AG04450 (cell line): Measurements from ENCODE around the gene TMEM120B. TPM values are rescaled to one million over a fixed set of nuclear protein-coding genes. Genes with fewer than 3 reads are reported as not detected.
A peak's percentile ranks its signal among the peaks of the same experiment; 100 is the strongest.
"Not testable (repeated sequence)": the region's sequence is repeated elsewhere in the genome, so short reads cannot be mapped to it uniquely, and the experiment has no call there.

ENCODE experiments used
- CTCF ChIA-PET: fragments of 300-600, 350-600 bp; formaldehyde crosslinking; extraction: SDS; loops from one replicate; lab custom pipeline; 2022; ENCODE audit warnings: antibody characterized with exemption, inconsistent platforms; lab: Charles Lee
- POLR2A ChIA-PET: fragments of 350-600 bp; formaldehyde crosslinking; extraction: SDS; loops from one replicate; lab custom pipeline; 2021; ENCODE audit warnings: antibody characterized with exemption, inconsistent platforms; lab: Yijun Ruan, JAX
- DNase-seq: peaks from one replicate; pipeline ENCODE4 v3.0.0-alpha.2; 2011; ENCODE audit warnings: low read depth, low spot score
- H3K27ac ChIP-seq: one replicate; pipeline ENCODE4 v1.5.1; 2012; ENCODE audit warnings: low read depth, low read length, control low read depth
- H3K27me3 ChIP-seq: one replicate; pipeline ENCODE4 v1.6.0; 2012; ENCODE audit warnings: low read length; ENCODE audit not compliant: control insufficient read depth, insufficient read depth
- H3K4me3 ChIP-seq: 2 replicates; pipeline ENCODE4 v1.5.1; 2011; ENCODE audit warnings: mild to moderate bottlenecking, low read depth, low read length, control low read depth
- H3K9me3 ChIP-seq: 2 replicates; pipeline ENCODE4 v1.5.1; 2012; ENCODE audit warnings: low read length; ENCODE audit not compliant: control insufficient read depth, insufficient read depth
- CTCF ChIP-seq: IDR thresholded peaks from 2 replicates; pipeline ENCODE4 v1.5.1; 2011; ENCODE audit warnings: low read depth, low read length, control low read depth, inconsistent platforms
- polyA plus RNA-seq: library from polyadenylated mRNA; depleted of rRNA; stranded (reverse); fragments of >200 nt; gene quantifications from 2 replicates; pipeline ENCODE4 v1.2.3, GENCODE V29; 2011

Gene TMEM120B
- polyA plus RNA-seq, 1 experiment, result 11.1 TPM

- no peak for TF ChIP-seq CTCF
- ChIA-PET CTCF (interaction anchor here (0.6 to 3.7 kb wide), 6 partner anchors 12 to 1123 kb away, joined by 3 to 20 read pairs (median 4); partner anchors contain the start of gene RHOF), POLR2A (interaction anchor here (0.7 to 1.5 kb wide), 4 partner anchors 51 to 208 kb away, joined by 3 to 6 read pairs (median 5); partner anchors contain the start of gene RHOF)
- Histone ChIP-seq H3K4me3 (peak overlapping the region; percentile 93), H3K9me3 (no peaks in the 10 kb centered on the region; the same call in 1 of the 2 replicates), H3K27me3 (no peaks in the 10 kb centered on the region), H3K27ac (no peak overlapping the region)
- no peak for DNase-seq
These were observed 1.2 kb downstream of the TMEM120B start for GRCh38 chr12:121713793-121714192.

GRCh38 chr12:121715055-121715454 is 2.5 kb downstream of the TMEM120B start:
- H3K4me3 ChIP-seq, H3K9me3 ChIP-seq, H3K27me3 ChIP-seq, DNase-seq, POLR2A ChIA-PET, H3K27ac ChIP-seq: not testable (repeated sequence)
- CTCF ChIA-PET, result interaction anchor here (0.6 to 1.9 kb wide), 3 partner anchors 33 to 80 kb away, joined by 3 to 9 read pairs (median 3); partner anchors contain the start of gene RHOF

- H3K27me3 ChIP-seq, result no peaks in the 10 kb centered on the region
- ChIA-PET CTCF (interaction anchor here (0.6 to 2.0 kb wide), 7 partner anchors 34 to 163 kb away, joined by 3 to 11 read pairs (median 3); partner anchors contain the start of gene RHOF), POLR2A (no interaction called here)
- no peak overlapping the region for H3K4me3 ChIP-seq
- H3K9me3 ChIP-seq, result no peaks in the 10 kb centered on the region; the same call in 1 of the 2 replicates
- no peak overlapping the region for H3K27ac ChIP-seq
- no peak for DNase-seq
- TF ChIP-seq CTCF, result no peak
These were observed 3.4 kb downstream of the TMEM120B start for GRCh38 chr12:121715862-121716435.

- peak overlapping the region; percentile 59 for H3K27ac ChIP-seq
- H3K27me3 ChIP-seq, result no peaks in the 10 kb centered on the region
- no peak for TF ChIP-seq CTCF
- no peak overlapping the region for H3K4me3 ChIP-seq
- ChIA-PET POLR2A (no interaction called here), CTCF (interaction anchor here (1.0 to 2.2 kb wide), 3 partner anchors 56 to 218 kb away, joined by 3 to 11 read pairs (median 7); partner anchors contain the start of gene RHOF)
- H3K9me3 ChIP-seq, result no peaks in the 10 kb centered on the region; the same call in 1 of the 2 replicates
- DNase-seq, result peak; percentile 77
These were observed 4.6 kb downstream of the TMEM120B start for GRCh38 chr12:121717041-121717699.

GRCh38 chr12:121718653-121719239 is 6.2 kb downstream of the TMEM120B start:
- TF ChIP-seq CTCF, result no peak
- no peak for DNase-seq
- Histone ChIP-seq H3K4me3 (no peak overlapping the region), H3K27ac (no peak overlapping the region), H3K27me3 (no peaks in the 10 kb centered on the region), H3K9me3 (no peaks in the 10 kb centered on the region)
- ChIA-PET POLR2A (no interaction called here), CTCF (interaction anchor here (0.6 to 2.2 kb wide), 4 partner anchors 54 to 77 kb away, joined by 3 to 7 read pairs (median 5); partner anchors contain the start of gene RHOF)
